Stimulated activated CD4-positive, alpha-beta T cell treated with anti-CD3 and anti-CD28 coated beads, TNF-alpha, amount 100 ng/mL, for 1 hour (primary cell): ENCODE data around the gene C2orf81.
"Not testable (repeated sequence)": the region's sequence is repeated elsewhere in the genome, so short reads cannot be mapped to it uniquely, and the experiment has no call there.

Experiments used
- DNase-seq, 3 donors: peaks; one replicate each; pipeline ENCODE4 v3.0.0-alpha.2; 2020; ENCODE audit warnings: low read depth in 3 of 3, low spot score in 1 of 3

Gene C2orf81

GRCh38 chr2:74421221-74421870 is at the start of gene C2orf81, which contains the start of gene WDR54:
C2orf81 (minus strand) TSS chr2:74421619; CDS start chr2:74421560, 59 bp downstream.
WDR54 (plus strand) TSS chr2:74421730; CDS start chr2:74422154, 424 bp downstream.
- DNase-seq: peak; percentile 81 to 91 (median 86)

- DNase-seq: not testable (repeated sequence)
Measured at GRCh38 chr2:74470742-74471141, 49.3 kb upstream of the C2orf81 start.

GRCh38 chr2:74464406-74464805 is 43.0 kb upstream of the C2orf81 start:
- DNase-seq: no peak

GRCh38 chr2:74462786-74463105 is 41.3 kb upstream of the C2orf81 start:
- no peak for DNase-seq

GRCh38 chr2:74462054-74462785 is 40.8 kb upstream of the C2orf81 start:
- no peak for DNase-seq

- DNase-seq: no peak
Measured at GRCh38 chr2:74461187-74462053, 40.0 kb upstream of the C2orf81 start.

GRCh38 chr2:74460187-74460586 is 38.8 kb upstream of the C2orf81 start:
- not testable (repeated sequence) for DNase-seq

- DNase-seq: not testable (repeated sequence)
Measured at GRCh38 chr2:74459503-74460118, 38.2 kb upstream of the C2orf81 start.

- no peak for DNase-seq
Measured at GRCh38 chr2:74458938-74459363, 37.5 kb upstream of the C2orf81 start.

- peak; percentile 91 to 99 (median 96) for DNase-seq
Measured at GRCh38 chr2:74458132-74458937, 36.9 kb upstream of the C2orf81 start, which contains the start of gene WBP1. WBP1 (plus strand) TSS chr2:74458438; CDS start chr2:74458603, 165 bp downstream.

- DNase-seq: peak; percentile 49 to 72 (median 56)
Measured at GRCh38 chr2:74457549-74458131, 36.2 kb upstream of the C2orf81 start.

- DNase-seq: no peak
Measured at GRCh38 chr2:74457129-74457548, 35.7 kb upstream of the C2orf81 start.

- peak; percentile 92 to 98 (median 93) for DNase-seq
Measured at GRCh38 chr2:74454654-74455511, 33.5 kb upstream of the C2orf81 start, which contains the start of gene INO80B. INO80B (plus strand) TSS chr2:74455087; CDS start chr2:74455117, 30 bp downstream.

- DNase-seq: no peak
Measured at GRCh38 chr2:74450570-74451190, 29.3 kb upstream of the C2orf81 start.

- no peak for DNase-seq
Measured at GRCh38 chr2:74448771-74449170, 27.4 kb upstream of the C2orf81 start.

- no peak for DNase-seq
Measured at GRCh38 chr2:74447230-74447999, 26.0 kb upstream of the C2orf81 start.

- no peak for DNase-seq
Measured at GRCh38 chr2:74444498-74445318, 23.3 kb upstream of the C2orf81 start.
